Suprapubic skin (tissue), 4 donors: ENCODE data around the gene SLC6A1. TPM values are rescaled to one million over a fixed set of nuclear protein-coding genes. Genes with fewer than 3 reads are reported as not detected.

Experiments
- DNase-seq, 2 donors: peaks; one replicate each; pipeline ENCODE4 v3.0.0-alpha.2; 2019; ENCODE audit warnings: low spot score in 2 of 2
- H3K27ac ChIP-seq: fragments of 200-600 bp; sonication (generic); one replicate; pipeline ENCODE4 v1.5.1; 2019
- H3K27me3 ChIP-seq: fragments of 200-600 bp; sonication (generic); one replicate; pipeline ENCODE4 v1.5.1; 2019
- H3K36me3 ChIP-seq: fragments of 200-600 bp; sonication (generic); one replicate; pipeline ENCODE4 v1.5.1; 2019
- H3K4me1 ChIP-seq: fragments of 200-600 bp; sonication (generic); one replicate; pipeline ENCODE4 v1.5.1; 2019
- H3K4me3 ChIP-seq: fragments of 200-600 bp; sonication (generic); one replicate; pipeline ENCODE4 v1.5.1; 2019; ENCODE audit warnings: mild to moderate bottlenecking
- H3K9me3 ChIP-seq: fragments of 200-600 bp; sonication (generic); one replicate; pipeline ENCODE4 v1.5.1; 2019
- CTCF ChIP-seq, 2 donors: fragments of 200-600 bp in 1 of 2; fragments of 450-650 bp in 1 of 2; sonication (generic) in 1 of 2; IDR thresholded peaks; one replicate each; pipeline ENCODE4 v1.5.1; 2016 to 2019; ENCODE audit warnings: antibody characterized with exemption in 2 of 2, mild to moderate bottlenecking in 1 of 2, moderate library complexity in 1 of 2
- EP300 ChIP-seq: sonication (generic); formaldehyde crosslinking; IDR thresholded peaks from one replicate; pipeline ENCODE4 v1.6.1; 2017; ENCODE audit warnings: antibody characterized with exemption
- POLR2A ChIP-seq, 2 donors: fragments of 450-650 bp; IDR thresholded peaks; one replicate each; pipeline ENCODE4 v1.6.1; 2017; ENCODE audit warnings: antibody characterized with exemption in 2 of 2, mild to moderate bottlenecking in 2 of 2, moderate library complexity in 2 of 2
- POLR2AphosphoS5 ChIP-seq, 3 donors: sonication (generic); formaldehyde crosslinking; IDR thresholded peaks; one replicate each; pipeline ENCODE4 v1.6.1; 2017; ENCODE audit warnings: antibody characterized with exemption in 3 of 3
- WGBS: methylation state at CpG from one replicate; pipeline ENCODE4 v1.1.5; 2018; 5-methylcytosine and 5-hydroxymethylcytosine counted together
- total RNA-seq, 4 donors: library from RNA; depleted of rRNA; stranded (reverse); fragments of >200 nt; gene quantifications; one replicate each; pipeline ENCODE4 v1.1.0, GENCODE V29; 2016

SLC6A1 gene
- total RNA-seq, 4 donors from 2014 or later: 0.96 to 13.0 (median 4.3) TPM

- Histone ChIP-seq H3K4me1 (peaks cover 12% of the 10 kb centered on the region), H3K36me3 (no peaks in the 10 kb centered on the region), H3K4me3 (no peak overlapping the region), H3K27ac (no peak overlapping the region), H3K27me3 (peaks cover 84% of the 10 kb centered on the region), H3K9me3 (no peaks in the 10 kb centered on the region)
- WGBS: 60% methylated on average over 4 of the region's 5 CpGs
- no peak for DNase-seq
- TF ChIP-seq POLR2A (IDR thresholded peaks at IDR 0.05) (no peak), EP300 (no peak), POLR2AphosphoS5 (IDR thresholded peaks at IDR 0.05) (no peak), CTCF (IDR thresholded peaks at IDR 0.05) (no peak)
Observed at GRCh38 chr3:10996345-10997013, 3.9 kb downstream of the SLC6A1 start.

DNA sequence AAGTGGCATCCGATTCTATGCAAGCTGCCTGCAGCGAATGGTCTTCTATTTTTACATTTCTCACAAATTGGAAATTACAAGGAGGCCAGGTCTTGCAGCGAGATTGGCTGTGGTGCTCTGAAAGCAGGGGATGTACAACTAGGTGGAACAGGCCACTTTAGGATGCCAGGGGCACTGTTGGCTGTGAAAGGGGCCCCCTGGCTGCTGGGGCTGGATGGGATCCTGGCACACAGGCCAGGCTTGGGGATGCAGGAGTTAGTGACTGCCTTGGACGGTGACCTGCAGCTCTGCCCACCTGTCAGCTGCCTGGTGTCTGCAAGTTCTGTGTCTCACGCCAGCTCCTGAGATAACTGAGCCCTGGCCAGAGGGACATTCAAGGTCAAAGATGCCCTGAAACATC is 4.6 kb downstream of the SLC6A1 start:
- Histone ChIP-seq H3K36me3 (no peaks in the 10 kb centered on the region), H3K27ac (no peak overlapping the region), H3K4me1 (peaks cover 12% of the 10 kb centered on the region), H3K27me3 (peaks cover 80% of the 10 kb centered on the region), H3K9me3 (no peaks in the 10 kb centered on the region), H3K4me3 (no peak overlapping the region)
- TF ChIP-seq POLR2A (IDR thresholded peaks at IDR 0.05): no peak
- TF ChIP-seq EP300: no peak
- TF ChIP-seq CTCF (IDR thresholded peaks at IDR 0.05): no peak
- TF ChIP-seq POLR2AphosphoS5 (IDR thresholded peaks at IDR 0.05): no peak
- no peak for DNase-seq
- 78% methylated on average over 5 of the region's 5 CpGs for WGBS

DNA sequence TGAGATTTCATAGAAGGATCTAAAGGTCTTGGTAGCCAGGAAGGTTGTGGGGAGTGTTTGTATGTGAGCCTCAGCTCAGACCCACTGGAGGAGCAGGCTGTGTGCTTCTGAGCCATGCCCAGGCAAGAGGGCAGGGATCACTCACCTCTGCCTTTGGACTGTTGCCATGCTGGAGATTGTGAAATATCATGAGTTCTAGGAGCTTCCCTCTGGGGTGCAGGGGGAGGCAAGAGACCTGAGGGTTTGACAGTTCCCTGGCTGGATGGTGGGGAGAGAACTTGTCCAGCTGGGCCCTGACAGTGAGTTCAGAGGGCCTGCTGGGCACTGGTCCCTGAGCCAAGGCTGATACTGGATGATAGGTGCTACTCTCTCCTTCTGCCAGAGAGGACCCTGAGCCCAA is 6.0 kb downstream of the SLC6A1 start:
- H3K27ac ChIP-seq: no peak overlapping the region
- H3K4me1 ChIP-seq: peaks cover 2% of the 10 kb centered on the region
- peaks cover 74% of the 10 kb centered on the region for H3K27me3 ChIP-seq
- TF ChIP-seq EP300: no peak
- TF ChIP-seq POLR2A (IDR thresholded peaks at IDR 0.05): no peak
- no peak for TF ChIP-seq POLR2AphosphoS5 (IDR thresholded peaks at IDR 0.05)
- TF ChIP-seq CTCF (IDR thresholded peaks at IDR 0.05): no peak
- H3K4me3 ChIP-seq: no peak overlapping the region
- DNase-seq: no peak
- H3K9me3 ChIP-seq: no peaks in the 10 kb centered on the region
- no peaks in the 10 kb centered on the region for H3K36me3 ChIP-seq

DNA sequence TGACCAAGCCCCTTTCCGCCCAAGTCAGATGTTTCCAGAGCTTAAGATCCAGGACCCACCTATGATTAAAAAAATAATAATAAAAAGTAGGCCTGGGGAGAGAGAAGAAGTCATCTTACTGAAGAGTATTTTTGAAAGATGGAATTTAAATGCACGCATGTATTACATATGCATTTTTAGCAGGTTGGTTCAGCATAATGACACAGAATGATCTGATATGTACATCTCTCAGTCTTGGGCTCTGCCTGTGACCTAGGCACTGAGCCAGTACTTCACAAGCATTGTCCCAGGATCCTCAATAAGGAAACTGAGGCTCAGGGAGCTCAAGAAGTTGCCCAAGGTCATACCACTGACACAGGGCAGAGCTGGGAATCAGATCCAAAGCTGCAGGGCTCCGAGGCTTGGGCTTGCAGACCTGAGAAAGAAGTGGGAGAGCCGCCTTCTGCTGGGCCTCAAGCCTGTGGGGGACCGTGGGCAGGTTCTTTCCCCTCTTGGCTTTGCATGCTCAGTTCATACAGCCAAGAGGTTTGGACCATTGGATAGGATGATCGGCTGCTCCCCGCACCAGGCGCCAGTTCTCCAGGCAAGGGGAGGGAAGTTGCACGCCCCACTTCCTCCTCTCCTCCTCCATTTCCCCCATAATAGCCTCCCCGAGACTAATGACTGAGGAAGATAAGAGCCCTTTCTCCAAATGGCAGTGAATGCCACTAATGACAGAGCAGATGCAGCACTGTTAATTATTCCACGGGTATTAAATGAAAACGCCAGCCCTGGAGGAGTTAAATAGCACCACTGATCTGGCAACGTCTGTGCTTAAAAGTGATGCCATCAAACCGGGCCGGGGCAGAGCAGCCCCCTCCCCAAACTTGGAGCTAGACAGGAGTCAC is 6.9 kb downstream of the SLC6A1 start:
- Histone ChIP-seq H3K27me3 (peaks cover 66% of the 10 kb centered on the region), H3K4me1 (no peaks in the 10 kb centered on the region), H3K9me3 (no peaks in the 10 kb centered on the region), H3K4me3 (no peak overlapping the region), H3K36me3 (no peaks in the 10 kb centered on the region), H3K27ac (no peak overlapping the region)
- 58% methylated on average over 13 of the region's 15 CpGs for WGBS
- DNase-seq: no peak
- TF ChIP-seq EP300 (no peak), CTCF (IDR thresholded peaks at IDR 0.05) (no peak), POLR2A (IDR thresholded peaks at IDR 0.05) (no peak)

DNA sequence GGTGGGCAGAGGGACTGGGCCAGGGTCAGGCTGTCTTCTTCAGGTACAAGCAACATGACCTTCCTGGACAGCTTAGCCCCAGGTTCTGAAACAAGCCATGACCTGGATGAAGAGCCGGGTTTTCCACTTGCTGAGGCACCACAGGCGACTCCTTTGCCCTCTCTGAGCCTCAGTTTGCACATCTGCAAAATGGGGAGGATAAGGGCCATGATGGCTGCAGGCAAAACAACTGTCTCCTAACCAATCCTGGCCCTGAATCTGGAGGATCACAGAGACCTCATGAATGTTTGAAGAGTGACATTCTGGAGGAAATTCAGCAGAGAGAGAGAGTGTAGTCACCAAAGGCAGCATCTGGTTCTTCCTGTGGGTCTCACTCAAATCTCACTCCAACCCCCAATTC is 8.0 kb downstream of the SLC6A1 start:
- Histone ChIP-seq H3K36me3 (no peaks in the 10 kb centered on the region), H3K4me3 (no peak overlapping the region), H3K27ac (no peak overlapping the region), H3K9me3 (no peaks in the 10 kb centered on the region), H3K4me1 (no peaks in the 10 kb centered on the region), H3K27me3 (peaks cover 56% of the 10 kb centered on the region)
- WGBS: 40% methylated on average over 1 of the region's 2 CpGs
- TF ChIP-seq POLR2AphosphoS5 (IDR thresholded peaks at IDR 0.05) (no peak), EP300 (no peak), POLR2A (IDR thresholded peaks at IDR 0.05) (no peak), CTCF (IDR thresholded peaks at IDR 0.05) (no peak)
- no peak for DNase-seq
